ACHN (cell line): ENCODE data around the gene ARMC6.
A peak's percentile ranks its signal among the peaks of the same experiment; 100 is the strongest.

ENCODE experiments used
- DNase-seq: peaks from one replicate; pipeline ENCODE4 v3.0.0-alpha.2; 2015
- in situ Hi-C: cut with HindIII; loops from 2 replicates; pipeline ENCODE4 v1.10.0; 2017; ENCODE audit warnings: low sequenced_read_pairs, low pct_ligation_motif_present, low pct_unique_long_range_greater_than_20kb

ARMC6 gene

DNA sequence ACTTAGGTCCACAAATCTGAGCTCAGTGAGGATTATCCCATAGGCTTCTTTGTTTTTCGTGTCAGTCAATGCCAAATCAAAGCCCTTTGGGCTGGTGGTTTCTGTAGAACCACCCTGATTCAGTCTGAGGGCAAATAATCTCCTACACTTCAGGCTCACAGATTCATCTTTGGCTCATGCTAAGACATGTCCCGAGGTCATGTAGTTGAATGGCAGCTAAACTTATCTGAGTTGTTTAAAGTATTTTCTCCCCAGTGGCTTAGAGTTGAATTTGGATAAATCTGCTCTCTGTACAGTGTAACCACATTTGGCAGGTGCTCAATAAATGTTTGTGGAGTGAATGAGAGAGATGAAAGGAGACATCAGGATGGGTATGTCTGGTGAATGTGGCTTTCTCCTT lies 17.3 kb downstream of the ARMC6 start:
- in situ Hi-C loops, result no loop called here
- DNase-seq, result no peak

DNA sequence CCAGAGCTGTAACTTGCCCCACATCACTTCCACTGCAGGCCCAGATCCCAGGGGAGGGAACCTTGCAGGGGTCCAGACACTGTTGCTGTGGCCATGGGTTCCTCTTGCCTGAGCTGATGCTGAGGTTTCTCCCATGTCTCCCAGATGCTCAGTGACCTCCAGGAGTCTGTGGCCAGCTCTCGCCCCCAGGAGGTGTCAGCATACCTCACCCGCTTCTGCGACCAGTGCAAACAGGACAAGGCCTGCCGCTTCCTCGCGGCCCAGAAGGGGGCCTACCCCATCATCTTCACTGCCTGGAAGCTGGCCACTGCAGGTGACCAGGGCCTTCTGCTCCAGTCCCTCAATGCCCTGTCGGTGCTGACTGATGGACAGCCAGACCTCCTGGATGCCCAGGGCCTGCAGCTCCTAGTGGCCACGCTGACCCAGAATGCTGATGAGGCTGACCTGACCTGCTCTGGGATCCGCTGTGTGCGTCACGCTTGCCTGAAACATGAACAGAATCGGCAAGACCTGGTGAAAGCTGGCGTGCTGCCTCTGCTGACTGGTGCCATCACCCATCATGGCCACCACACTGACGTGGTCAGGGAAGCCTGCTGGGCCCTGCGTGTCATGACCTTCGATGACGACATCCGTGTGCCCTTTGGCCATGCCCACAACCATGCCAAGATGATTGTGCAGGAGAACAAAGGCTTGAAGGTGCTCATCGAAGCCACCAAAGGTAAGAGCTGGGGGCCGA lies 18.2 kb downstream of the ARMC6 start:
- DNase-seq, result no peak
- in situ Hi-C loops, result no loop called here

- in situ Hi-C loops, result no loop called here
- no peak for DNase-seq
These were observed 19.5 kb downstream of the ARMC6 start for GRCh38 chr19:19052921-19053320.

GRCh38 chr19:19053508-19054314 lies 20.3 kb downstream of the ARMC6 start:
- DNase-seq, result peak; percentile 57
- in situ Hi-C loops, result no loop called here

- in situ Hi-C loops, result no loop called here
- no peak for DNase-seq
These were observed 21.0 kb downstream of the ARMC6 start for GRCh38 chr19:19054315-19054938.

GRCh38 chr19:19054939-19055440 lies 21.6 kb downstream of the ARMC6 start:
- in situ Hi-C loops, result no loop called here
- no peak for DNase-seq

DNA sequence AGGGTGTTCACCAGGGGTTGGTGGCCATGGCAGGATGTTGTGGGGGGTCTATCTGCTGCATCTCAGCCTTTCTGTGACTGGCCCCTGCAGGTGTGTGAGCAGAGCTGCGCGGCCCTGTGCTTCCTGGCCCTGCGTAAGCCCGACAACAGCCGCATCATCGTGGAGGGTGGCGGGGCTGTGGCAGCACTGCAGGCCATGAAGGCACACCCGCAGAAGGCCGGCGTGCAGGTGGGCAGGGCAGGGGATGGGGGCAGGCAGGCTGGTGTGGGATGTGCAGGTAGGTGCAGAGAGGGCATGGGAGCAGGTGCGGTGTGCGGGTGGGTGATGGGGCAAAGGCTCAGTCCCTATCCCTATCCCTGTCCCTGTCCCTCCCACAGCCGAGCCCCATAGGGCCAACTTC lies 22.3 kb downstream of the ARMC6 start:
- in situ Hi-C loops, result no loop called here
- no peak for DNase-seq

- DNase-seq, result no peak
- in situ Hi-C loops, result no loop called here
These were observed 23.4 kb downstream of the ARMC6 start for GRCh38 chr19:19056636-19057275.

GRCh38 chr19:19057317-19057716 lies 23.9 kb downstream of the ARMC6 start:
- in situ Hi-C loops, result no loop called here

GRCh38 chr19:19057720-19058119 lies 24.3 kb downstream of the ARMC6 start:
- in situ Hi-C loops, result no loop called here
- DNase-seq, result no peak

More at GRCh38 chr19:19057317-19057716, 23.9 kb downstream of the ARMC6 start:
- DNase-seq, result no peak

DNA sequence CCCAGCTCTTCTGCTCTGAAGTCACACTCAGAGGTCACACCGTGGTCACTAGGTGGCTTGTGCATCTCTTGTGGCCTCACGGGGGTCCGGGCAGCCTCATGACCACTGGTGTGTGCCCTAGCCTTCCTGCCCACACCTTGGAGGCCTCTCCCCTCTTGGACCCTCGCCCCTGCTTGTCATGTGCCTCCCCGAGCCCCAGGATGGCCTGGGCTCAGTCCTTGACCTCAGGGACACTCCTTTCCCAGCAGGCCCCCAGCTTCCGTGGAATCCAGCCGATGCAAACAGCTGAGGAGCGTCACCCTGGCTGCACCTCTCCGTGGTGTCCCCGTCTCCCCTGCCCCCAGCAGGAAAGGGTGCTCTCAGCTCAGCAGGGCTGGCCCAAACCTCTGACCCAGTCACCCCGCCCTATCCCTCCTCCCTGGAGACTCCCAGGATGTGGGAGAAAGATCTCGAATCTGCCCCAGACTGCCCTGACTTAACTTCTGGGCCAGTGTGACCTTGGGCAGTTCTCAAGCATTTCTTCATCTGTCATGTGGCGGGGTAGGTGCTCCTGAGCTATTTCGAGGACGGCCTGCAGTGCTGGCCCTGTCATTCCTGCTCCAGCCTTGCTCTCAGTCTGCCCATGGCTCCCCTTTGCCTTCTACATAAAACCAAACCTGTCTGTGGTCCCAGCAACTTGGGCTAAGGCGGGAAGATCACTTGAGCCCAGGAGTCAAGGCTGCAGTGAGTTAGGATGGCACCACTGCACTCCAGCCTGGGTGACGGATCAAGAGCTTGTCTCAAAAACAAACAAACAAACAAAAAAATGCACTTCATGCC lies 25.8 kb downstream of the ARMC6 start:
- in situ Hi-C loops, result no loop called here
- no peak for DNase-seq

GRCh38 chr19:19059837-19060611 lies 26.6 kb downstream of the ARMC6 start:
- no peak for DNase-seq
- in situ Hi-C loops, result no loop called here

- no peak for DNase-seq
- in situ Hi-C loops, result no loop called here
These were observed 28.1 kb downstream of the ARMC6 start for GRCh38 chr19:19061506-19061905.

DNA sequence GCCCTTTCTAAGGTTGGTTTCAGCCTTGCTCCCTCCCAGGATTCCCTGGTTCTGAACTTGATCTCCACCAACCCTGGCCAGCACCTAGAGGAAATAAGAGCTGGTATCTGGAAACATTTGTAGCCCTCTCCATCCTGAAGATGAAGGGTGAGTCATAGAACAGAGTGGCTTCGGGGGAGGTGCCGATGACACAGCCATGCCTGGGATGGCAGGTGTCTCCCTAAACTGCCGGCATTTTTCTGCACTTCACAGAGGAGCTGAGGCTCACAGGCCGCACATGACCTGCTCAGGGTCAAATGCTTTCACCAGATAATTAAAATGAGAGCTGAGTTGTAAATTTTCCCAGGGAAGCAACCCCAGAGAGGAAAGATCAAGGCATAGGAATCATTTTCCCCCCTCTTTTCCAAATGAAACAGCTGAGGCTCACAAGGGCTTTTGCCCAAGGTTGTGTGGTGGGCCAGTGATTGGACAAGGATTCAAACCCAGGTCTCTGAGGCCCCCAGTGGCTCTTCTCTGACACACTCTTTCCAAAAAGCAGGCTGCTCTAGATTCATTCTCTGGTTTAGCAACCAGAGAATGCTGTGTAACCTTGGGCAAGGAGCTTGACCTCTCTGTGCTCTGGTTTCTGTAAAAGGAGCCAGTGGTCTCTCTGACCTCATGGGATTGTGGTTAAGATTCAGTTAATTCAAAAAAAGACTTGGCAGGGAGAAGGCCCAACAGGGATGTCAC lies 29.2 kb downstream of the ARMC6 start:
- in situ Hi-C loops, result no loop called here
- peak; percentile 30 for DNase-seq

DNA sequence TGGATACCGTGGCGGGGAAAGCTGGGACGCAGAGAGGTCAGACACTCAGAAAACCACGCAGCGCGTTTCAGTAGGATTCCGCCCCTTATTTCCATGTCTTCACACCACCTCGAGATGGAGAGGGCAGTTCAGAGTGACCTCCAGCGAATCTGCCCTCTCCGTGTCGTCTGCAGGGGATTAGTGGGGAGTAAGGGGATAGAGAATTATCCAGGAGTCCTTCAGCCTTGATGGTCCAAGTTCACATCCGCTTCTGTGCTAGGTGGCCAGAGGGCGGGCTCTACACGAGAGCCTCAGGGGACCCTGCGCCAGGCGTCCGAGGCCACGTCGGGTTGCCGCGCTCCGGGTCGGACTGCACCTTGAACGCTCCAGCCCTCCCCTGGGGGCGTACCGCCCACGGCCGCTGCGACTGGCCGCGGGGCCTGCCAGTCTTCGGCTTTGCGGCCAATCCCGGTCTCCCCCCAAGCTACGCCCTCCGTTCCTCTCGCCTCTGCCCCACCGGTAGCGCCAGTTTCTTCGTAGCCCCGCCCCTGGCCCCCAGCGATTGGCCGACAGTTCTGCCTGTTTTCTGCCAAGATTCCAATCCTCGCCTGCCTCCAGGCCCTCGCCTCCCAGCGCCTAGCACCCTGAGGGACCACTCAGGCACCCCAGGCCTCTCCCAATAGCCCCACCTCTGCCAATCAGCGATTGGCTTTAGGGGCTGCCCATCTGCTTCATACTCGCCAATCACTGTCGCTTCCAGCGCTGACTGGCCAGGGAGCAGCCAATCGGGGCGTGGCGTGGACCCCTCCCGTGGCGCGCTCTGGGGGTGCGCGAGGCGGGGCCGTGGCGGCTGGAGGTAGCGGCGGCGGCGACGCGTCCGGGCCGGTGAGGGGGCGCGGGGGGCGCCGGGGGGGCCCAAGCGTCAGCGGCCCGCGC lies 30.0 kb downstream of the ARMC6 start, which contains the start of gene SLC25A42:
Gene SLC25A42 (plus strand): TSS at position 812 of the 915 bp plus-strand sequence. CDS start 32,131 bp downstream, outside the sequence.
- in situ Hi-C loops, result no loop called here
- peak; percentile 99 for DNase-seq
